ENCODE measurements around the gene EPHB6.

Gene EPHB6

GRCh38 chr7:142864980-142865747 is 10.3 kb downstream of the EPHB6 start:
- TF ChIP-seq CTCF (IDR thresholded peaks at IDR 0.05; ENCODE audit: low read depth, low read length) = no peak
- TF ChIP-seq POLR2A (IDR thresholded peaks at IDR 0.05; ENCODE audit: extremely low read depth, insufficient read length) = no peak
- TF ChIP-seq MYC (IDR thresholded peaks at IDR 0.05; ENCODE audit: low read depth, low read length) = no peak
- TF ChIP-seq MAX (IDR thresholded peaks at IDR 0.05; ENCODE audit: low read depth, low read length) = no peak
- DNase-seq (ENCODE audit: low read depth) = no peak

GRCh38 chr7:142865766-142866165 is 10.9 kb downstream of the EPHB6 start:
- no peak overlapping the region for H3K4me3 ChIP-seq (ENCODE audit: low read depth, low read length)
- TF ChIP-seq MYC (IDR thresholded peaks at IDR 0.05; ENCODE audit: low read depth, low read length) (no peak), CTCF (IDR thresholded peaks at IDR 0.05; ENCODE audit: low read depth, low read length) (no peak), MAX (IDR thresholded peaks at IDR 0.05; ENCODE audit: low read depth, low read length) (no peak), POLR2A (IDR thresholded peaks at IDR 0.05; ENCODE audit: extremely low read depth, insufficient read length) (no peak)
- no peak for DNase-seq (ENCODE audit: low read depth)

More at GRCh38 chr7:142864980-142865747, 10.3 kb downstream of the EPHB6 start:
- H3K4me3 ChIP-seq (ENCODE audit: low read depth, low read length) = no peak overlapping the region

GRCh38 chr7:142866361-142867096 is 11.7 kb downstream of the EPHB6 start:
- TF ChIP-seq MAX (IDR thresholded peaks at IDR 0.05; ENCODE audit: low read depth, low read length) = no peak
- TF ChIP-seq CTCF (IDR thresholded peaks at IDR 0.05; ENCODE audit: low read depth, low read length) = peak; percentile 64
- TF ChIP-seq MYC (IDR thresholded peaks at IDR 0.05; ENCODE audit: low read depth, low read length) = no peak
- no peak for DNase-seq (ENCODE audit: low read depth)
- H3K4me3 ChIP-seq (ENCODE audit: low read depth, low read length) = no peak overlapping the region

GRCh38 chr7:142867097-142867378 is 12.2 kb downstream of the EPHB6 start:
- no peak overlapping the region for H3K4me3 ChIP-seq (ENCODE audit: low read depth, low read length)
- no peak for DNase-seq (ENCODE audit: low read depth)
- TF ChIP-seq MYC (IDR thresholded peaks at IDR 0.05; ENCODE audit: low read depth, low read length) (no peak), POLR2A (IDR thresholded peaks at IDR 0.05; ENCODE audit: extremely low read depth, insufficient read length) (no peak), CTCF (IDR thresholded peaks at IDR 0.05; ENCODE audit: low read depth, low read length) (no peak), MAX (IDR thresholded peaks at IDR 0.05; ENCODE audit: low read depth, low read length) (no peak)

- TF ChIP-seq CTCF (IDR thresholded peaks at IDR 0.05; ENCODE audit: low read depth, low read length) (no peak), MYC (IDR thresholded peaks at IDR 0.05; ENCODE audit: low read depth, low read length) (no peak), POLR2A (IDR thresholded peaks at IDR 0.05; ENCODE audit: extremely low read depth, insufficient read length) (no peak), MAX (IDR thresholded peaks at IDR 0.05; ENCODE audit: low read depth, low read length) (no peak)
- H3K4me3 ChIP-seq (ENCODE audit: low read depth, low read length) = no peak overlapping the region
- no peak for DNase-seq (ENCODE audit: low read depth)
These were observed 12.7 kb downstream of the EPHB6 start for GRCh38 chr7:142867398-142868187.

Data from NB4 (cell line).